Stimulated activated naive CD4-positive, alpha-beta T cell (primary cell): ENCODE measurements around the gene EMC8.
"Not testable (repeated sequence)": the region's sequence is repeated elsewhere in the genome, so short reads cannot be mapped to it uniquely, and the experiment has no call there.

ENCODE experiments used
- DNase-seq, 6 experiments: peaks; one replicate each; lab custom pipeline; 2025; lab: John Stamatoyannopoulos, UW

Gene EMC8

GRCh38 chr16:85835227-85835751 lies 35.9 kb upstream of the EMC8 start:
- DNase-seq = no peak

- no peak for DNase-seq
Measured at GRCh38 chr16:85834741-85835140, 35.4 kb upstream of the EMC8 start.

DNA sequence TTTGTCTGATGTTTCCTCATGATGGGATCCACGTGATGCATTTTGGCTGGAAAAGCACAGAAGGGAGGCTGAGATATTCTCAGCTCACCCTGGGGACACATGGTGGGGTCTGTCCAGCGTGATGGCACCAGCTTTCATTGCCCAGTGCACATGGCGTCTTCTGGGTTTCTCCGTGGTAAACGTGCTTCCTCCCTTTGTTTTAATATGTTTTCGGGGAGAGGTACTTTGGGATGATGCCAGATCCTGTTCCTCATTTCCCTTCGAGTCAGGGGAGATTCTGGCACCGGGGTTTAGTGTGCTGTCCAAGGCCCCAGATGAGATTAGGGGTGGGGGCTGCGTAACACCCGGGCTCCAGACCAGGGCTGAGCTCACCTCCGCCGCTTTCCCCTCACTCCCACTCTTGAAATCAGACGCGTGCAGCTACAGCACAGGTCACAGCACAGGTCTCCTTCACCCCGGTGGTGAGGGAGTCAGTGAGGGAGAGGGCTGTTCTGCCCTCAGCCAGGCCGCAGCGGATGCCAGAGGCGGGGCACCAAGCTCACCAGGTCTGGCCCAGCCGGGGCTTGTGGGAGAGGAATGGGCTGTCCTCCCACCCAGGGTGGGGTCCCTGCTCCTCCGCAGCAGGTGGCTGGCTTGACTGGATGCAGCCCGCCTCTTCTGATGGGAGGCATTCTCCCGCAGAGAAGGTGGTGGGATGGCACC lies 34.0 kb upstream of the EMC8 start:
- no peak for DNase-seq

DNA sequence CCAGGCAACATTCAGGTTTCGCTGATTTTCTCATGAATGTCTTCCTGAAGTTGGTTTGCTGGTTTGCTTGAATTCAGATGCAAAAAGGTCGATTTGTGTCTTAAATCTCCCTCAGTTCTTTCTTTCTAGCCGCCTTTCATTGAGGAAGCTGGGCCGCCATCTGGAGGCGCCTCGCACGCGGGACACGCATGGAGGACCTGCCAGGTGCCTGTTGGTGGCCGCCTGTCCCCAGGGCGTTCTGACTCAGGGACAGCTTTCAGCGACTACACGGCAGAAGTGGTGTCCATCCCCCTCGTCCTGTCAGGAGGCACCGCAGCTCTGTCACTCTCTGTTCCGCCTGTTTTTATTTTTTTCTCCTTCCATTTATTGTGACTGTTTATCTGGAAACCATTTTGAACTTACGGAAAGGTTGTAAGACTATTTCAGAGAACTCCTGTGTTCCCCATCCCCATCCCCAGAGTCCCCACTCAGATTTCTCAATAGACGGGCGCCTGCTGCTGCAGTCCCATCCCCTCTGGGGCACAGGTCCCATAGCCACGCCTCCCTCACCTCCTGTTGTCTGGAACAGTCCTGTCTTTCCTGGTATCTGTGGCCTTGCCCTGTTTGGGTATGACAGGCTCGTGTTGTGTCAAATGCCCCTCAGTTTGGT lies 33.4 kb upstream of the EMC8 start:
- DNase-seq = no peak

DNA sequence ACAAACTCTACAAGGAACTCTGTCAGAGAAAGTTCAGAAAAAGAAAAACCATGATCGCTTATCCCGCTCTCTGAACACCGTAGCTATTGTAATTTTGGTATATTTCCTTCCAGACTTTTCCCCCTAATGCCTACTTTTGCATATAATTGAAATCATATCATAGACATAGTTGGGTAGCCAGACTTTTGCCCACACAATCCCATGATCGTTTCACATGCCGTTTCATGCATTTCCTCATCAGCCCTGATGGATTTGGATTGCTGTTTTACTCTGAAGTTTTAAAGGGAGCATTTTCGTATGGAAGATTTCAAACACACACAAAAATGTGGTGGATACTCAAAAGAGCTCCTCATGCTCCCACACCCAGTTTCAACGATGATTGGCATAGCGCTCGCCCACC lies 31.5 kb upstream of the EMC8 start:
- no peak for DNase-seq

DNA sequence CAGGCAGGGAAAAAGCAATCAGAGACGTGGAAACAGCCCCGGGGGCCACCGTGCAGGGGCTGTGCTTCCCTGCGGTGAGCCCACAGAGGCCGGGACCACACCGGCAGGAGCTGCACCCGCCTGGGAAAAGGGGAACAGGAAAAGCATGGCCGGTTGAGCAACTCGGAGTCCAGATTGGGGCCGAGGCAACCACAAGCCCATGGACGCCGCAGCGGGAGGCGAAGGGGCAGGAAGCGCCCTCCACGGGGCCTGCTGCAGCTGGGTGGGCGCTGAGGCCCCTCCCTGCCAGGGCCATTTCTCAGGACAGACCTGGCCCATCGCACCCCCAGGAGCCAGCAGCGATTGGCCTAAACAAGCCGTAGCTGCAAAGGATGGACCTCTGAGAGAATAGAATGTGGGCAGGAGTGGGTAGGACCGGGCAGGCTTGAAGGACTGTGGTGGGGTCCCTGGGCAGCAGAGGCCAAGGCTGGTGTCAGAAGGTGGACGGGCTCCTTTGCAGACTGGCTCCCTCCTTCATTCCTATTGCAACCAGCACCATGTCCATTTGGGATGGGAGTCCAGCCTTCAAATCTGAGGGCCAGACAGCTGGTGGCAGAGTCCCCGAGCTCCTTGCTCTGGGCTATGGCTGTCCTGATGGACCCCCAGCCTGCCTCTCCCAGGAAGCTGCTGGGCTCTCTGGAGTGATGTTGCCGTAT lies 30.6 kb upstream of the EMC8 start:
- no peak for DNase-seq

- peak in 1 of 6 experiments; percentile 5 for DNase-seq
Measured at GRCh38 chr16:85829171-85829719, 29.9 kb upstream of the EMC8 start.

- no peak for DNase-seq
Measured at GRCh38 chr16:85828166-85828565, 28.8 kb upstream of the EMC8 start.

DNA sequence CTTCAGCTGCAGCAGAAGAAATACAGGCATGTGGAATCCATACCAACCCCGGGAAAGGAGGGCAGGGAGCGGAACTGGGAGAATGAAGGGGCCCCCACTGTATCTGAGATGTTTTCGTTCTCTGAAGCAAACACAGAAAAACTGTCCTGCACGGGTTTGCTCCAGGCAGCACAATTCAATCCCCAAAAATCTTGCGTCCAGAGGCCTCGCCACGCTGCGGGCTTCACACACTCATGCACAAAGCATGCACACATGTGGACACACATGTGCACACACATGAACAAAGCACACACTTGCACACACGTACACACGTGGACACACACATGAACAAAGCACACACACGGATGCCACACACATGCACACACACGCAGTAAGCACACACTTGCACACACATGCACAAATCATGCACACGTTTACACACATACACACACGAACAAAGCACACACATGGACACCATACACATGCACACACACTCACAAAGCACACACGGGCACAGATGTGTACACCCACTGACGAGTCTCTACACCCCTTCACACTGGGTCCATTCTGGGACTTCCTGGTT lies 27.4 kb upstream of the EMC8 start:
- DNase-seq = no peak

GRCh38 chr16:85825326-85825725 lies 26.0 kb upstream of the EMC8 start:
- DNase-seq = no peak

GRCh38 chr16:85824161-85825135 lies 25.1 kb upstream of the EMC8 start:
- no peak for DNase-seq

DNA sequence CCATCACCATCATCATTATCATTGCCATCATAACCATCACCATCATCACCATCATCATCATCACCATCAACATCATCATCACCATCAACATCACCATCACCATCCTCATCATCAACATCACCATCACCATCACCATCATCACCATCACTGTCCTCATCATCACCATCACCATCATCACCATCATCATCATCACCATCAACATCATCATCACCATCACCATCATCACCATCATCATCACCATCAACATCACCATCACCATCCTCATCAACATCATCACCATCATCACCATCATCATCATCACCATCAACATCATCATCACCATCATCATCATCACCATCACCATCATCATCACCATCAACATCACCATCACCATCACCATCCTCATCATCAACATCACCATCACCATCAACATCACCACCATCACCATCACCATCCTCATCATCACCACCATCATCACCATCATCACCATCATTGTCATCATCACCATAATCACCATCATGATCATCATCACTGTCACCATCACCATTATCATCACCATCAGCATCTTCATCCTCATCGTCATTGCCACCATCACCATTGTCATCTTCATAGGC lies 24.1 kb upstream of the EMC8 start:
- DNase-seq = no peak

- no peak for DNase-seq
Measured at GRCh38 chr16:85822145-85822544, 22.8 kb upstream of the EMC8 start.

DNA sequence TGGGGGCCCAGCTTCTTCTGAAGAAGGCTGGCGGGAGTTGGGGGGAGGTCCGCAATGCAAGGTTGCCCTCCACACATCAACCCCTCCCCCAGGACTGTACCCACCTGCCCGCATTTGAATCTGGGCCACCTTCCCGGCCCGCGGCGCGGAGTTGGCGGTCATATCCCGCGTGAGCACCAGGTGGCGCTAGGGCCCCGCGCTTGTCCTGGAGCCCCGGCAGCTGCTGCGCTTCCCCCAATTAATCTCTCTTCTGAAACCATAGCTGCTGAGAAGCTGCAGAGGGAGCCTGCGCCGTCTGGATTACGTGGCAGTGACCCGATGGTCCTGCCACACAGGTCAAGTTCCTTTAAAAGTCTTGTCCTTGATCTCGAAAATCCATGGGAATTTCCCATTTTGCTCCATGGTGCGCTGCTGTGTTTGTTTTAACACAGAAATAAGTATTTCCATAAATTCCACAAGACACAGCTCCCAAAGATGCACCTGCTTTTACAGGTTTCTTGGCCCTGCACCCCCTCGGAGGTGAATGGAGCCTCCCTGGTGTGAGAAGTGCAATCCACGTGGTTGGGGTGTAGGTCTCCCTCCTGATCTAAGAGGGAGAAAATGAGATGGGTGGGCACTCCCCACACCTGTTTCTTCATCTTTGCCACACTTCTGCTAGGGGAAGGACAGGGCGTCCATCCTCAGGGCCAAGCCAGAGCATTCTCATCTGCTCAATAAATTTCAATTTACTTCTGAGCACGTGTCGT lies 22.2 kb upstream of the EMC8 start:
- DNase-seq = peak; percentile 43 to 86 (median 66)

- no peak for DNase-seq
Measured at GRCh38 chr16:85820604-85821372, 21.4 kb upstream of the EMC8 start.

GRCh38 chr16:85819771-85820170 lies 20.4 kb upstream of the EMC8 start:
- DNase-seq = no peak

DNA sequence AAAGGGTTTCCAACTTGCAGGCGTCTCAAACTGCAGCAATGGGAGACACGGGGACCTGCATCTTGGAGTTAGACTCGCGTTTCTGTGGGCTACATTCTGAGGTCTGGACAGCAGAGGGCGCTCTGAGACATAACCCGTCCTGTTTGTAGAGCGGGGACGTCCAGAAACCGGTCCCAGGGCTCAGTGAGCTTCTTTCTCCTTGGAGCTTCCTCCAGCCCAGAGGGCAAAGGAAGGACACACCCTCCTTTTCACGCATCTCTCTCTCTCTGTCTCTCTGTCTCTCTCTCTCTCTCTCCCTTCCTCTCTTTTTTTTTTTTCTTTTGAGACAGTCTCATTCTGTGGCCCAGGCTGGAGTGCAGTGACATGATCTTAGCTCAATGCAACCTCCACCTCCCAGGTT lies 19.9 kb upstream of the EMC8 start:
- peak; percentile 46 to 87 (median 72) for DNase-seq

DNA sequence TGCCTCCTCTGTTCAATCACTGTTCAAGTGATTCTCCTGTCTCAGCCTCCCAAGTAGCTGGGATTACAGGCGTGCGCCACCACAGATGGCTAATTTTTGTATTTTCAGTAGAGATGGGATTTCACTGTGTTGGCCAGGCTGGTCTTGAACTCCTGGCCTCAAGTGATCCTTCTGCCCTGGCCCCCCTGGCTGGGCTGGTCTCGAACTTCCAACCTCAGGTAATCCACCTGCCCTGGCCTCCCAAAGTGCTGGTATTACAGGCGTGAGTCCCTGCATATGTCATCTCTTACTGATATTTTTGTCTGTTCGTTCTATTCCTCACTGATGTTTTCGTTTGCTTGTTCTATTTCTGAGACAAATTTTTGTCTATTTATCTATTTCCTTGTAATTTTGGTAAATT lies 17.9 kb upstream of the EMC8 start:
- not testable (repeated sequence) for DNase-seq

DNA sequence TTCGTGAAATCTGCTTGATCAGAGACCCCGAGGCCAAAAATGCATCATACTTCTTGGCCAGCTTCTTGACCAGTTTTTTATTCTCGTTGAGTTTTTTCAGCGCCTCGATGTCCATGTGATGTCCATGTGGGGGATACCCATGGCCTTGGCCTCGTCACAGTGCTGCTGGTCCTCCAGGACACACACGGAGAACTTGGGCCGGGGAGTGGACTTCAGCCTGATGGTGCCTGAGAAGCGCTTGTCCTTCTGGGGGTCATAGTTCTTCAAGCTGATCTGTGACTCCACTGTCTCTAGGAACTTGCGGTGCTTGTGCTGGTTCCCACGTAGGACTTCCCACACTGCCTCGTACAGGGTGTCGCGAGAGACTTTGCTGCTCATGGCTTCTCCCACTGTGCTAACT lies 16.8 kb upstream of the EMC8 start:
- DNase-seq = no peak
